ENCODE results near the gene TRAT1. TPM values are rescaled to one million over a fixed set of nuclear protein-coding genes. Genes with fewer than 3 reads are reported as not detected.

The TRAT1 gene
- total RNA-seq, 4 donors from 2014 or later, result 2.3 to 3.3 TPM; not detected in 2

DNA sequence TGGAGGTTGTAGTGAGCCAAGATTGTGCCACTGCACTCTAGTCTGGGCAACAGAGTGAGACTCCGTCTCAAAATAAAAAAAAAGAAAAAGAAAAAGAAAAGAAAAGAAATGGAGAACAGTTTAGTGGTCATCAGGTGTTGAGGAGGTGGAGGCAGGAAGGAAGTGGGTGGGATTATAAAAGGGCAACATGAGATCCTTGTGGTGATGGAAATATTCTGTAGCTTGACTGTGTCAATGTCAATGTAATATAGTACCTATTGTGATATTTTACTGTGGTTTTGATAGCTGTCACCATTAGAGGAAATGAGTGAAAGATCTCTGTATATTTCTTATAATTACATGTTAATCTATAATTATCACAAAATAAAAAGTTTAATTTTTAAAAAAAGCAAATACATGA is 60.8 kb downstream of the TRAT1 start:
- H3K27me3 ChIP-seq, result no peaks in the 10 kb centered on the region
- H3K36me3 ChIP-seq, result no peaks in the 10 kb centered on the region
- no peak for DNase-seq
- H3K4me1 ChIP-seq, result no peaks in the 10 kb centered on the region
- TF ChIP-seq CTCF (IDR thresholded peaks at IDR 0.05) (no peak), POLR2A (IDR thresholded peaks at IDR 0.05) (no peak)
- no peaks in the 10 kb centered on the region for H3K9me3 ChIP-seq
- H3K4me3 ChIP-seq, result no peak overlapping the region
- no peak overlapping the region for H3K27ac ChIP-seq

GRCh38 chr3:108887121-108887520 is 64.5 kb downstream of the TRAT1 start:
- no peak for TF ChIP-seq CTCF (IDR thresholded peaks at IDR 0.05)
- DNase-seq, result no peak
- Histone ChIP-seq H3K36me3 (no peaks in the 10 kb centered on the region), H3K4me3 (no peak overlapping the region), H3K4me1 (no peaks in the 10 kb centered on the region), H3K27me3 (no peaks in the 10 kb centered on the region), H3K27ac (no peak overlapping the region), H3K9me3 (no peaks in the 10 kb centered on the region)

- Histone ChIP-seq H3K36me3 (no peaks in the 10 kb centered on the region), H3K9me3 (no peaks in the 10 kb centered on the region), H3K4me1 (no peaks in the 10 kb centered on the region), H3K27ac (no peak overlapping the region), H3K27me3 (no peaks in the 10 kb centered on the region), H3K4me3 (no peak overlapping the region)
- TF ChIP-seq POLR2A (IDR thresholded peaks at IDR 0.05) (no peak), CTCF (IDR thresholded peaks at IDR 0.05) (no peak)
- DNase-seq, result no peak
Measured at GRCh38 chr3:108887777-108888176, 65.2 kb downstream of the TRAT1 start.

DNA sequence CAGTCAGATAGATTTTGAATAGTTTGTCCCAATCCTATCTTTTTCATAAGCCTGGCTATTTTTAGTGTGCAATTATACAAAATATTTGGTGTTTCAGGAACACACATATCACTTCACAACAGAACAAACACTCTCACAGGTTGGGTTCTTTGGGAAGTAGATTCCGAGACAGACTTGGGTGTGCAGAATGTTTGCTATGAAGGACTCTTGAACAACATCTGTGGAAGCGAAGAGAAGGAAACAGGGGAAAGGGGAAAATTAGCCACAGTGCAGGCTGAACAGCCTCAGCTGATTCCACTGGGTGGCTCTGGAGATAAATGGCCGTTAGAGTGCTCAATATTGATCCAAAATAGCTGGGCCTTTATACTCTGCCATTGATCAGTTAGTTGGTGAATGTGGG is 69.2 kb downstream of the TRAT1 start:
- Histone ChIP-seq H3K27ac (no peak overlapping the region), H3K9me3 (no peaks in the 10 kb centered on the region), H3K36me3 (no peaks in the 10 kb centered on the region), H3K4me3 (no peak overlapping the region), H3K4me1 (no peaks in the 10 kb centered on the region), H3K27me3 (no peaks in the 10 kb centered on the region)
- no peak for DNase-seq
- TF ChIP-seq POLR2A (IDR thresholded peaks at IDR 0.05), result no peak
- TF ChIP-seq CTCF (IDR thresholded peaks at IDR 0.05), result no peak

GRCh38 chr3:108894981-108895380 is 72.4 kb downstream of the TRAT1 start:
- no peak overlapping the region for H3K4me3 ChIP-seq
- H3K27me3 ChIP-seq, result no peaks in the 10 kb centered on the region
- no peaks in the 10 kb centered on the region for H3K4me1 ChIP-seq
- H3K9me3 ChIP-seq, result no peaks in the 10 kb centered on the region
- no peak for DNase-seq
- H3K27ac ChIP-seq, result no peak overlapping the region
- no peak for TF ChIP-seq POLR2A (IDR thresholded peaks at IDR 0.05)
- no peak for TF ChIP-seq CTCF (IDR thresholded peaks at IDR 0.05)
- no peaks in the 10 kb centered on the region for H3K36me3 ChIP-seq

DNA sequence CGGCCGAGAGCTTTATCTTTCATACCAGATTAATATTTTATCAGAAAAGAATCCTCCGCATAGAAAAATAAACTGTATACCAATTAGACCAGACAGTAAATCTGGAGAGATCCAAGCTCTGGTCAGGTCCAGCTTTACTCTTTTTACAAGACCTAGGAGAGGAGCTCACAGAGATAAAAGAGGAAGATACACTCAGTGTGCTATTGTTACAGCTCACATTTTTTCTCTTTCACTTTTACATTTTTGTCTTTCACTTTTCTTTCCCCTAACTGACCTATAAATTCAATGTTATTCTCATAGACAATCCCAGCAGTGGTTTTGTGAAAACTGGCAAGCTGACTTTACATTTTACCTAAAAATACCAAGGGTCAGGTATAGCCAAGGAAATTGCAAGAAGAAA is 75.3 kb downstream of the TRAT1 start:
- TF ChIP-seq CTCF (IDR thresholded peaks at IDR 0.05) (no peak), POLR2A (IDR thresholded peaks at IDR 0.05) (no peak)
- DNase-seq, result no peak

More for the DNA sequence above, 75.3 kb downstream of the TRAT1 start:
- H3K9me3 ChIP-seq, result no peaks in the 10 kb centered on the region
- H3K4me1 ChIP-seq, result no peaks in the 10 kb centered on the region
- H3K27me3 ChIP-seq, result no peaks in the 10 kb centered on the region
- no peak overlapping the region for H3K27ac ChIP-seq
- no peak overlapping the region for H3K4me3 ChIP-seq
- H3K36me3 ChIP-seq, result no peaks in the 10 kb centered on the region

Data from Peyer's patch (tissue), 4 donors.